Sigmoid colon (tissue), 7 donors: ENCODE measurements around the gene USP54. TPM values are rescaled to one million over a fixed set of nuclear protein-coding genes. Genes with fewer than 3 reads are reported as not detected.
A peak's percentile ranks its signal among the peaks of the same experiment; 100 is the strongest.

Experiments used
- DNase-seq: peaks from one replicate; pipeline ENCODE4 v3.0.0-alpha.2; 2019
- H3K27ac ChIP-seq, 4 donors: fragments of 200-600 bp; sonication (generic); one replicate each; pipeline ENCODE4 v1.5.1; 2016 to 2019; ENCODE audit warnings: mild to moderate bottlenecking in 1 of 4
- H3K27me3 ChIP-seq, 3 donors: fragments of 200-600 bp; sonication (generic); one replicate each; pipeline ENCODE4 v1.5.1; 2019; ENCODE audit warnings: mild to moderate bottlenecking in 1 of 3
- H3K36me3 ChIP-seq, 4 donors: fragments of 200-600 bp; sonication (generic); one replicate each; pipeline ENCODE4 v1.5.1; 2016 to 2019
- H3K4me1 ChIP-seq, 4 donors: fragments of 200-600 bp; sonication (generic); one replicate each; pipeline ENCODE4 v1.5.1; 2017 to 2019
- H3K4me3 ChIP-seq, 4 donors: fragments of 200-600 bp; sonication (generic); one replicate each; pipeline ENCODE4 v1.5.1; 2017 to 2019; ENCODE audit warnings: mild to moderate bottlenecking in 2 of 4, moderate library complexity in 1 of 4
- H3K9me3 ChIP-seq, 4 donors: fragments of 200-600 bp in 3 of 4; sonication (generic) in 3 of 4; one replicate each; pipeline versions ENCODE4 v1.5.1 to v1.6.1; 2013 to 2019
- CTCF ChIP-seq, 4 experiments: fragments of 450-650 bp in 3 of 4; fragments of 200-600 bp in 1 of 4; IDR thresholded peaks; one replicate each; pipeline ENCODE4 v1.5.1; 2016 to 2019; ENCODE audit warnings: antibody characterized with exemption in 4 of 4, mild to moderate bottlenecking in 3 of 4, moderate library complexity in 2 of 4
- EP300 ChIP-seq, 4 donors: sonication (generic); formaldehyde crosslinking; IDR thresholded peaks; one replicate each; pipeline ENCODE4 v1.6.1; 2017; ENCODE audit warnings: antibody characterized with exemption in 4 of 4
- POLR2A ChIP-seq, 2 donors: fragments of 450-650 bp; IDR thresholded peaks; one replicate each; pipeline ENCODE4 v1.6.1; 2016; ENCODE audit warnings: antibody characterized with exemption in 2 of 2, mild to moderate bottlenecking in 2 of 2, moderate library complexity in 2 of 2
- POLR2AphosphoS5 ChIP-seq, 4 donors: sonication (generic); formaldehyde crosslinking; IDR thresholded peaks; one replicate each; pipeline ENCODE4 v1.6.1; 2017; ENCODE audit warnings: antibody characterized with exemption in 4 of 4
- WGBS, 2 donors: extraction: QIAGEN DNeasy Blood & Tissue Kit; methylation state at CpG; one replicate each; pipeline ENCODE4 v1.1.7; 2013; 5-methylcytosine and 5-hydroxymethylcytosine counted together
- intact Hi-C: fragments of 100-400 bp; cut with DNase I; formaldehyde crosslinking; loops from one replicate; pipeline ENCODE4 v1.15.1; 2023
- polyA plus RNA-seq, 3 donors: library from polyadenylated mRNA; stranded (reverse); fragments of 200-250 nt; gene quantifications; one replicate each; pipeline ENCODE4 v1.2.3, GENCODE V29; 2013
- total RNA-seq, 4 donors: library from RNA; depleted of rRNA; stranded (reverse); fragments of >200 nt; gene quantifications; one replicate each; pipeline ENCODE4 v1.1.0, GENCODE V29; 2016
- donor health status: healthy with polysubstance abuse.
- donor health status: Bipolar disorder and iron deficiency.
- donor health status: healthy.

Gene USP54
- total and polyA plus RNA-seq, 7 donors, result 14.4 to 71.2 (median 30.8) TPM

GRCh38 chr10:73628405-73628804 lies 37.3 kb upstream of the USP54 start:
- Histone ChIP-seq H3K9me3 (no peaks in the 10 kb centered on the region), H3K4me3 (no peak overlapping the region), H3K27ac (no peak overlapping the region), H3K27me3 (no peaks in the 10 kb centered on the region), H3K36me3 (no peaks in the 10 kb centered on the region), H3K4me1 (peaks cover 0 to 15% (median 7%) of the 10 kb centered on the region in 4 donors)
- TF ChIP-seq POLR2AphosphoS5 (IDR thresholded peaks at IDR 0.05), result no peak
- TF ChIP-seq CTCF (IDR thresholded peaks at IDR 0.05), result no peak
- no peak for TF ChIP-seq POLR2A (IDR thresholded peaks at IDR 0.05)
- TF ChIP-seq EP300 (IDR thresholded peaks at IDR 0.05), result no peak
- DNase-seq, result peak; percentile 28
- intact Hi-C loops, result no loop called here
- WGBS, 2 donors, result 14 to 68% methylated on average over 7 of the region's 7 CpGs

GRCh38 chr10:73627300-73627699 lies 36.2 kb upstream of the USP54 start:
- 96% methylated on average over 6 of the region's 6 CpGs for WGBS, 2 donors
- H3K4me1 ChIP-seq, result peaks cover 0 to 15% (median 7%) of the 10 kb centered on the region in 4 donors
- no peaks in the 10 kb centered on the region for H3K27me3 ChIP-seq
- no peak overlapping the region for H3K27ac ChIP-seq
- H3K36me3 ChIP-seq, result no peaks in the 10 kb centered on the region
- H3K9me3 ChIP-seq, result no peaks in the 10 kb centered on the region
- peak; percentile 4 for DNase-seq
- no peak overlapping the region for H3K4me3 ChIP-seq
- TF ChIP-seq POLR2A (IDR thresholded peaks at IDR 0.05), result no peak
- TF ChIP-seq POLR2AphosphoS5 (IDR thresholded peaks at IDR 0.05), result no peak
- TF ChIP-seq CTCF (IDR thresholded peaks at IDR 0.05), result no peak
- no peak for TF ChIP-seq EP300 (IDR thresholded peaks at IDR 0.05)
- intact Hi-C loops, result loop anchor here (2.0 kb wide), 1 partner anchor 54 kb away; no protein-coding TSS in a partner anchor

GRCh38 chr10:73625884-73626752 lies 35.0 kb upstream of the USP54 start:
- WGBS, 2 donors, result 0 to 2% methylated on average over 42 of the region's 42 CpGs
- Histone ChIP-seq H3K4me3 (peak overlapping the region; percentile 82 to 91 (median 85)), H3K9me3 (no peaks in the 10 kb centered on the region), H3K4me1 (peaks cover 0 to 15% (median 7%) of the 10 kb centered on the region in 4 donors), H3K27ac (peak overlapping the region; percentile 77 to 88 (median 80)), H3K36me3 (no peaks in the 10 kb centered on the region), H3K27me3 (no peaks in the 10 kb centered on the region)
- intact Hi-C loops, result loop anchor here (2.0 kb wide), 1 partner anchor 53 kb away; no protein-coding TSS in a partner anchor
- peak; percentile 98 for DNase-seq
- TF ChIP-seq EP300 (IDR thresholded peaks at IDR 0.05) (no peak), CTCF (IDR thresholded peaks at IDR 0.05) (no peak), POLR2AphosphoS5 (IDR thresholded peaks at IDR 0.05) (peak; percentile 70 to 78 (median 75))

GRCh38 chr10:73625004-73625883 lies 34.1 kb upstream of the USP54 start:
- H3K4me3 ChIP-seq, result peak overlapping the region; percentile 82 to 91 (median 85)
- peaks cover 0 to 15% (median 7%) of the 10 kb centered on the region in 4 donors for H3K4me1 ChIP-seq
- no peaks in the 10 kb centered on the region for H3K36me3 ChIP-seq
- no peaks in the 10 kb centered on the region for H3K27me3 ChIP-seq
- intact Hi-C loops, result no loop called here
- peak overlapping the region; percentile 77 to 88 (median 80) for H3K27ac ChIP-seq
- TF ChIP-seq CTCF (IDR thresholded peaks at IDR 0.05) (no peak), POLR2A (IDR thresholded peaks at IDR 0.05) (no peak), EP300 (IDR thresholded peaks at IDR 0.05) (no peak), POLR2AphosphoS5 (IDR thresholded peaks at IDR 0.05) (no peak)
- WGBS, 2 donors, result 1% methylated on average over 46 of the region's 46 CpGs
- DNase-seq, result peak; percentile 72
- no peaks in the 10 kb centered on the region for H3K9me3 ChIP-seq
